Measurements from ENCODE around the gene ZBTB40.
A peak's percentile ranks its signal among the peaks of the same experiment; 100 is the strongest.

Gene ZBTB40

GRCh38 chr1:22507587-22507986, 55.9 kb downstream of the ZBTB40 start:
- no peak for DNase-seq (ENCODE audit: low spot score)

- no peak for DNase-seq (ENCODE audit: low spot score)
These were observed 56.7 kb downstream of the ZBTB40 start for GRCh38 chr1:22508329-22508728.

GRCh38 chr1:22508991-22509390, 57.3 kb downstream of the ZBTB40 start:
- no peak for DNase-seq (ENCODE audit: low spot score)

- DNase-seq (ENCODE audit: low spot score) = no peak
These were observed 58.2 kb downstream of the ZBTB40 start for GRCh38 chr1:22509815-22510214.

- no peak for DNase-seq (ENCODE audit: low spot score)
These were observed 61.2 kb downstream of the ZBTB40 start for GRCh38 chr1:22512873-22513272.

GRCh38 chr1:22516906-22517571, 65.4 kb downstream of the ZBTB40 start:
- no peak for DNase-seq (ENCODE audit: low spot score)

GRCh38 chr1:22517956-22518355, 66.3 kb downstream of the ZBTB40 start:
- DNase-seq (ENCODE audit: low spot score) = no peak

- no peak for DNase-seq (ENCODE audit: low spot score)
These were observed 66.7 kb downstream of the ZBTB40 start for GRCh38 chr1:22518379-22518778.

GRCh38 chr1:22520871-22521270, 69.2 kb downstream of the ZBTB40 start:
- no peak for DNase-seq (ENCODE audit: low spot score)

GRCh38 chr1:22521692-22522091, 70.0 kb downstream of the ZBTB40 start:
- DNase-seq (ENCODE audit: low spot score) = no peak

GRCh38 chr1:22522221-22522743, 70.6 kb downstream of the ZBTB40 start:
- DNase-seq (ENCODE audit: low spot score) = no peak

- no peak for DNase-seq (ENCODE audit: low spot score)
These were observed 72.8 kb downstream of the ZBTB40 start for GRCh38 chr1:22524481-22524880.

- no peak for DNase-seq (ENCODE audit: low spot score)
These were observed 73.6 kb downstream of the ZBTB40 start for GRCh38 chr1:22525211-22525610.

- no peak for DNase-seq (ENCODE audit: low spot score)
These were observed 74.0 kb downstream of the ZBTB40 start for GRCh38 chr1:22525646-22526045.

GRCh38 chr1:22526098-22526497, 74.4 kb downstream of the ZBTB40 start:
- DNase-seq (ENCODE audit: low spot score) = no peak

GRCh38 chr1:22526677-22527076, 75.0 kb downstream of the ZBTB40 start:
- no peak for DNase-seq (ENCODE audit: low spot score)

GRCh38 chr1:22527122-22527521, 75.5 kb downstream of the ZBTB40 start:
- DNase-seq (ENCODE audit: low spot score) = no peak

- DNase-seq (ENCODE audit: low spot score) = no peak
These were observed 76.1 kb downstream of the ZBTB40 start for GRCh38 chr1:22527555-22528296.

- DNase-seq (ENCODE audit: low spot score) = no peak
These were observed 76.8 kb downstream of the ZBTB40 start for GRCh38 chr1:22528451-22528850.

- DNase-seq (ENCODE audit: low spot score) = peak; percentile 51
These were observed 78.4 kb downstream of the ZBTB40 start for GRCh38 chr1:22529901-22530621.

GRCh38 chr1:22530715-22531114, 79.1 kb downstream of the ZBTB40 start:
- no peak for DNase-seq (ENCODE audit: low spot score)

- DNase-seq (ENCODE audit: low spot score) = no peak
These were observed 79.6 kb downstream of the ZBTB40 start for GRCh38 chr1:22531251-22531650.
